HEK293 (cell line): ENCODE results near the gene MYO1B.

ENCODE experiments used
- CTCF ChIA-PET: fragments of 350-600 bp; formaldehyde crosslinking; extraction: SDS; loops from one replicate; lab custom pipeline; 2021; ENCODE audit warnings: antibody characterized with exemption; lab: Yijun Ruan, JAX
- POLR2A ChIA-PET: fragments of 300-600 bp; formaldehyde crosslinking; extraction: SDS; loops from one replicate; lab custom pipeline; 2020; ENCODE audit warnings: antibody characterized with exemption, inconsistent platforms; lab: Yijun Ruan, JAX
- H3K27ac ChIP-seq: fragments of 200-500 bp; sonication (Bioruptor generic); 2 replicates; pipeline ENCODE4 v1.5.1; 2014; ENCODE audit warnings: low read depth, low read length, control low read depth, inconsistent platforms; ENCODE audit errors: extremely low read depth
- H3K36me3 ChIP-seq, 2 experiments: fragments of 200-500 bp in 1 of 2; sonication (Bioruptor generic) in 1 of 2; 1 replicate in 1 of 2; 2 replicates in 1 of 2; pipeline ENCODE4 v1.5.1; 2014 to 2017; ENCODE audit warnings: inconsistent platforms in 2 of 2, low read length in 2 of 2; ENCODE audit not compliant: control insufficient read depth in 2 of 2, insufficient read depth in 1 of 2
- H3K4me1 ChIP-seq: fragments of 200-500 bp; sonication (Bioruptor generic); 2 replicates; pipeline ENCODE4 v1.5.1; 2014; ENCODE audit warnings: mild to moderate bottlenecking, low read length, inconsistent platforms; ENCODE audit not compliant: control insufficient read depth, insufficient read depth
- H3K4me3 ChIP-seq: 2 replicates; pipeline ENCODE4 v1.5.1; 2011; ENCODE audit warnings: low read depth, mild to moderate bottlenecking, control low read depth, low read length, moderate library complexity
- H3K9me3 ChIP-seq: fragments of 200-500 bp; sonication (Bioruptor generic); 2 replicates; pipeline ENCODE4 v1.5.1; 2014; ENCODE audit warnings: low read depth, low read length, inconsistent platforms; ENCODE audit not compliant: control insufficient read depth, insufficient read depth
- CTCF ChIP-seq: fragments of 450-650 bp; formaldehyde crosslinking; IDR thresholded peaks from 2 replicates; pipeline ENCODE4 v1.5.1; 2016; ENCODE audit warnings: missing biosample characterization, missing genetic modification characterization
- KLF1 ChIP-seq: fragments of 450-650 bp; formaldehyde crosslinking; IDR thresholded peaks from 2 replicates; pipeline ENCODE4 v1.5.1; 2016; ENCODE audit warnings: missing biosample characterization, missing genetic modification characterization
- MEIS1 ChIP-seq: sonication (generic); formaldehyde crosslinking; IDR thresholded peaks from 2 replicates; pipeline ENCODE4 v1.8.1; 2022; ENCODE audit warnings: missing genetic modification reagents, mild to moderate bottlenecking, borderline replicate concordance
- MZF1 ChIP-seq: fragments of 450-650 bp; formaldehyde crosslinking; IDR thresholded peaks from 2 replicates; pipeline ENCODE4 v1.5.1; 2017; ENCODE audit warnings: missing biosample characterization, missing genetic modification characterization, borderline replicate concordance
- REST ChIP-seq: fragments of 450-650 bp; formaldehyde crosslinking; IDR thresholded peaks from 2 replicates; pipeline ENCODE4 v1.5.1; 2016; ENCODE audit warnings: missing biosample characterization, missing genetic modification characterization
- SCRT2 ChIP-seq: fragments of 450-650 bp; formaldehyde crosslinking; IDR thresholded peaks from 2 replicates; pipeline ENCODE4 v1.5.1; 2016; ENCODE audit warnings: missing biosample characterization, missing genetic modification characterization
- SP3 ChIP-seq: fragments of 450-650 bp; formaldehyde crosslinking; IDR thresholded peaks from 2 replicates; pipeline ENCODE4 v1.5.1; 2016; ENCODE audit warnings: missing biosample characterization, missing genetic modification characterization
- TCF7L2 ChIP-seq: IDR thresholded peaks from 2 replicates; pipeline ENCODE4 v1.6.1; 2011; ENCODE audit warnings: low read depth, mild to moderate bottlenecking, inconsistent platforms, low read length, moderate library complexity, borderline replicate concordance
- ZBTB7A ChIP-seq: fragments of 450-650 bp; formaldehyde crosslinking; IDR thresholded peaks from 2 replicates; pipeline ENCODE4 v1.5.1; 2016; ENCODE audit warnings: low read depth, missing biosample characterization, missing genetic modification characterization
- ZBTB8A ChIP-seq: fragments of 450-650 bp; formaldehyde crosslinking; IDR thresholded peaks from 2 replicates; pipeline ENCODE4 v1.5.1; 2016; ENCODE audit warnings: missing biosample characterization, missing genetic modification characterization
- ZFP37 ChIP-seq: fragments of 450-650 bp; formaldehyde crosslinking; IDR thresholded peaks from 2 replicates; pipeline ENCODE4 v1.5.1; 2016; ENCODE audit warnings: missing biosample characterization, missing genetic modification characterization
- ZFP69B ChIP-seq: fragments of 450-650 bp; formaldehyde crosslinking; IDR thresholded peaks from 2 replicates; pipeline ENCODE4 v1.5.1; 2016; ENCODE audit warnings: missing biosample characterization, missing genetic modification characterization
- ZNF112 ChIP-seq: fragments of 450-650 bp; formaldehyde crosslinking; IDR thresholded peaks from 2 replicates; pipeline ENCODE4 v1.5.0; 2017; ENCODE audit warnings: missing biosample characterization, missing genetic modification characterization
- ZNF133 ChIP-seq: fragments of 450-650 bp; formaldehyde crosslinking; IDR thresholded peaks from 2 replicates; pipeline ENCODE4 v1.5.1; 2016; ENCODE audit warnings: missing biosample characterization, missing genetic modification characterization
- ZNF157 ChIP-seq: fragments of 450-650 bp; formaldehyde crosslinking; IDR thresholded peaks from 2 replicates; pipeline ENCODE4 v1.5.1; 2016; ENCODE audit warnings: missing biosample characterization, missing genetic modification characterization
- ZNF19 ChIP-seq: fragments of 450-650 bp; formaldehyde crosslinking; IDR thresholded peaks from 2 replicates; pipeline ENCODE4; 2016; ENCODE audit warnings: missing biosample characterization, missing genetic modification characterization, low read depth
- ZNF292 ChIP-seq: fragments of 450-650 bp; formaldehyde crosslinking; IDR thresholded peaks from 2 replicates; pipeline ENCODE4 v1.5.1; 2016; ENCODE audit warnings: low read depth, missing biosample characterization, missing genetic modification characterization, borderline replicate concordance
- ZNF433 ChIP-seq: fragments of 450-650 bp; formaldehyde crosslinking; IDR thresholded peaks from 2 replicates; pipeline ENCODE4 v1.5.1; 2016; ENCODE audit warnings: missing biosample characterization, missing genetic modification characterization, low read depth
- ZNF513 ChIP-seq: fragments of 450-650 bp; IDR thresholded peaks from 2 replicates; pipeline ENCODE4 v1.5.1; 2018; ENCODE audit warnings: missing biosample characterization, missing genetic modification characterization
- ZNF530 ChIP-seq: fragments of 450-650 bp; formaldehyde crosslinking; IDR thresholded peaks from 2 replicates; pipeline ENCODE4 v1.5.1; 2016; ENCODE audit warnings: low read depth, missing biosample characterization, missing genetic modification characterization
- ZNF544 ChIP-seq: fragments of 450-650 bp; formaldehyde crosslinking; IDR thresholded peaks from 2 replicates; pipeline ENCODE4 v1.5.0; 2017; ENCODE audit warnings: missing biosample characterization, missing genetic modification characterization
- ZNF560 ChIP-seq: fragments of 450-650 bp; formaldehyde crosslinking; IDR thresholded peaks from 2 replicates; pipeline ENCODE4 v1.5.1; 2017; ENCODE audit warnings: missing biosample characterization, missing genetic modification characterization, borderline replicate concordance
- ZNF580 ChIP-seq: fragments of 450-650 bp; formaldehyde crosslinking; IDR thresholded peaks from 2 replicates; pipeline ENCODE4 v1.5.1; 2016; ENCODE audit warnings: missing biosample characterization, missing genetic modification characterization
- ZNF624 ChIP-seq: fragments of 450-650 bp; formaldehyde crosslinking; IDR thresholded peaks from 2 replicates; pipeline ENCODE4 v1.5.1; 2017; ENCODE audit warnings: missing biosample characterization, missing genetic modification characterization
- ZNF626 ChIP-seq: fragments of 450-650 bp; sonication (Bioruptor Pico); formaldehyde crosslinking; IDR thresholded peaks from 2 replicates; pipeline ENCODE4 v1.5.1; 2018; ENCODE audit warnings: missing biosample characterization, missing genetic modification characterization, inconsistent platforms
- ZNF664 ChIP-seq: fragments of 450-650 bp; formaldehyde crosslinking; IDR thresholded peaks from 2 replicates; pipeline ENCODE4 v1.5.1; 2016; ENCODE audit warnings: missing biosample characterization, missing genetic modification characterization
- ZNF677 ChIP-seq: fragments of 450-650 bp; IDR thresholded peaks from 2 replicates; pipeline ENCODE4 v1.5.0; 2018; ENCODE audit warnings: missing biosample characterization, mild to moderate bottlenecking, missing genetic modification characterization, moderate library complexity
- ZNF768 ChIP-seq: fragments of 450-650 bp; formaldehyde crosslinking; IDR thresholded peaks from 2 replicates; pipeline ENCODE4 v1.5.1; 2018; ENCODE audit warnings: missing biosample characterization, mild to moderate bottlenecking, missing genetic modification characterization
- ZSCAN4 ChIP-seq: fragments of 450-650 bp; formaldehyde crosslinking; IDR thresholded peaks from 2 replicates; pipeline ENCODE4 v1.5.1; 2017; ENCODE audit warnings: missing biosample characterization, missing genetic modification characterization

The MYO1B gene

GRCh38 chr2:191327484-191327883 lies 82.3 kb downstream of the MYO1B start:
- Histone ChIP-seq H3K36me3 (peaks cover 11 to 21% of the 10 kb centered on the region in 2 experiments; a peak in 2 of 3 replicates), H3K4me3 (no peak overlapping the region), H3K4me1 (peaks cover 5% of the 10 kb centered on the region), H3K27ac (no peak overlapping the region), H3K9me3 (no peaks in the 10 kb centered on the region)
- ChIA-PET CTCF (interaction anchor here (0.6 kb wide), 1 partner anchor 109 kb away, joined by 3 read pairs; no protein-coding TSS in a partner anchor), POLR2A (interaction anchor here (1.1 kb wide), 1 partner anchor 9 kb away, joined by 3 read pairs; no protein-coding TSS in a partner anchor)
- TF ChIP-seq ZNF624 (tag by site-specific recombination), result no peak
- TF ChIP-seq SP3, result no peak
- no peak for TF ChIP-seq ZNF19 (tag by site-specific recombination)
- TF ChIP-seq ZNF133 (tag by site-specific recombination), result no peak
- no peak for TF ChIP-seq ZNF530
- no peak for TF ChIP-seq ZNF677 (tag by site-specific recombination)
- TF ChIP-seq ZNF560 (tag by site-specific recombination), result no peak
- no peak for TF ChIP-seq ZSCAN4 (tag by site-specific recombination)
- no peak for TF ChIP-seq CTCF (tag by site-specific recombination)
- no peak for TF ChIP-seq KLF1 (tag by site-specific recombination)
- TF ChIP-seq ZNF433 (tag by site-specific recombination), result no peak
- TF ChIP-seq ZNF513 (tag by site-specific recombination), result no peak
- no peak for TF ChIP-seq TCF7L2
- TF ChIP-seq ZNF768 (tag by site-specific recombination), result no peak
- no peak for TF ChIP-seq ZFP37 (tag by site-specific recombination)
- TF ChIP-seq ZBTB7A, result no peak
- no peak for TF ChIP-seq MEIS1 (CRISPR knock-in tag)
- no peak for TF ChIP-seq ZNF157 (tag by site-specific recombination)
- no peak for TF ChIP-seq MZF1

DNA sequence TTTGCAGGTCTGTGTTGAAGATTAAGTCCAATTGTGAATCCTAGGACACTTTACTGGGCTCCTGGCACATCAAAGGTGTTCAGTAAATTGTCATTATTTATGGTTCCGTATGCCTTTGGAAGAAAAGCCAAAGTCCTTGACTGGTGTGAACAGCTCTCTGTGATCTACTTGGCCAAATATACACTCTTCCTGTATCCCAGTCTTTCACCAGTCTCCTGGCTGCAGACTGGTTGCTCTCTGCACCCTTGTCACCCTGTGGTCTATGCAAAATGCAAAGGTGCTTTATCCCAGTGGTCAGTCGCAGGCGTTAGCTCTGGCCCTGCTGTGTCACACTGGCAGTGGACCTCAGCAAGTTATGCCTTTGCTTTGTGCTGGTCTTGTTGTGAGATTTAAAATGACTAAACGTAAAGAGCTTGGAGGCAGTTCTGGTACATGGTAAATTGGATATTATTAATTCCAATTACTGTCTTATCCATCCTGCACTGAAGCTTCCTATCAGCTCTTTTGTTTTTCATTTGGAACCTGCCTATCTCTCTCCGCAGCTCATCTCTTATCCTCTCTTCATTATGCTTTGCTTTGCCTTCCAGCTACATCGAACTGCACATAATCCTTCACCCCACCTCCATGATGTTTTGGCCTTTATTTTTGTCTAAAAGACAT lies 83.1 kb downstream of the MYO1B start:
- Histone ChIP-seq H3K36me3 (peaks cover 11 to 23% of the 10 kb centered on the region in 2 experiments; a peak in 2 of 3 replicates), H3K27ac (no peak overlapping the region), H3K4me1 (no peaks in the 10 kb centered on the region), H3K4me3 (no peak overlapping the region), H3K9me3 (no peaks in the 10 kb centered on the region)
- CTCF ChIA-PET, result interaction anchor here (0.6 kb wide), 1 partner anchor 110 kb away, joined by 3 read pairs; no protein-coding TSS in a partner anchor
- POLR2A ChIA-PET, result interaction anchor here (1.1 kb wide), 1 partner anchor 10 kb away, joined by 3 read pairs; no protein-coding TSS in a partner anchor
- TF ChIP-seq ZNF292 (tag by site-specific recombination) (no peak), ZNF544 (tag by site-specific recombination) (no peak), ZBTB8A (tag by site-specific recombination) (no peak), ZNF112 (tag by site-specific recombination) (no peak), ZNF626 (tag by site-specific recombination) (no peak), SCRT2 (tag by site-specific recombination) (no peak), ZNF580 (no peak), REST (tag by site-specific recombination) (no peak), ZNF530 (no peak), ZFP69B (tag by site-specific recombination) (no peak), ZNF664 (no peak)
